ENCODE data around the gene SDCCAG8.
"Not testable (repeated sequence)": the region's sequence is repeated elsewhere in the genome, so short reads cannot be mapped to it uniquely, and the experiment has no call there.

Gene SDCCAG8

DNA sequence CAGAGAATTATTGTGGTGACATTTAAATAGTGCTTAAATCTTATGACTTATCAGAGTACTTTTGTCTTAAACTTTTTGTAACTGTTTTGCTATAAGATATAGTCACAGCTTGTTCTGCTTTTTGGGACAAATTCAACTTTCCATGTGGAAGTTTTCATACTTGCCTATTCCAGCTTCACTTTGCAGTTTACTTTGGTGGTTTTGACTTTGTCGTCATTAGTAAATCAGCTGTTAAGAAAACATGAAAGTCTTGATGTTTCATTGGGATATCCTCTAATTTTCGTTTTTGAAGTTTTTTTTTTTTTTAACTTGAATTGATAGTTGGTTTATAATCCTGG, 31.3 kb downstream of the SDCCAG8 start:
- DNase-seq = no peak

DNA sequence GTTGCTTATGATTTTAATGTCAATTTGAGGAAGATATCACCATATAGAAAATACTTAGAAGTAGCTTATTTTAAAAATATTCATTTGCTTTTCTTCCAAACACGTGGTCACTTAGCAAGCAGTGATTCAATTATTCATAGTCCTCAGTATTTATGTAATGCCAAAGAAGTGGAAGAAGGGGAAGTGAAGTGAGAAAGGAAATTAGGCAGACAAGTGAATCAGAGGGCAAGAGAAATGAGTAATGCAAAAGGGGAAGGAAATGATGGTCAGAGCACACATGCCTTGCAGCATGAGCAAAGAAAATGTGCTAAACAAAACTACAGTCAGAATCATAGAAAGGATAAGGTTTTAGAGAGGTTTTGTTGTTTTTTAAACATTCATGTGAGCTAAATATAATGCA, 31.8 kb downstream of the SDCCAG8 start:
- DNase-seq = no peak

DNA sequence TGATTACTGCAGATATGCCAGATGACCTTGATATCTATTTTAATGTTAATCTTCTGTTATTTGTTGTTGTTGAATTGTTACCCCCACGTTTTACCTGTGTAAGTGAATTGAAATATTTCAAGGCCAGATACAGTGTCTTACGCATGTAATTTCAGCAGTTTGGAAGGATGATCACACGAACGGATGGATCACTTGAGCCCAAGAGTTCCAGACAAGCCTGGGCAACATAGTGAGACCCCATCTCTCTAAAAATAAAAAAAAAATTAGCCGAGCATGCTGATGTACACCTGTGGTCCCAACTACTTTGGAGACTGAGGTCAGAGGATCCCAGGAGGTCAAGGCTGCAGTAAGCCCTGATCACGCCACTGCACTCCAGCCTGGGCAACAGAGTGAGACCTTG, 32.2 kb downstream of the SDCCAG8 start:
- DNase-seq = no peak

DNA sequence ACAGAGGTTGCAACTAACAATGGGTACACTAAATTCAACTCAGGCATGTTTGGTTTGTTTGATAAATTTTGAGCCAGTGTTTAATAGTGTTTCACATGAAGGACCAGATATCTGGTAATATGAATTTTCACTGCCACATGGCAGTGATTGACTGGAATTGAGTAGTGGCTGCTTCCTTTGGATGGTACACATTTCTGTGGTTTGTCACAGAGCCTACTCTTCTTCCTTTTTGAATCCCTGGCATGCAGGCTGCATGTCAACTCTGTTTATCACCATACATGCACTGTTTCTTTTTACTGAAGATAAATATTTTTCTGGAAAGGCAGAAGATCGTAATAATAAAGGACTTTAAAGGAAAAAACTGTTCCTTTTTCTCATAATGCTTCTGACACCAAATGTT, 35.5 kb downstream of the SDCCAG8 start:
- DNase-seq = no peak

DNA sequence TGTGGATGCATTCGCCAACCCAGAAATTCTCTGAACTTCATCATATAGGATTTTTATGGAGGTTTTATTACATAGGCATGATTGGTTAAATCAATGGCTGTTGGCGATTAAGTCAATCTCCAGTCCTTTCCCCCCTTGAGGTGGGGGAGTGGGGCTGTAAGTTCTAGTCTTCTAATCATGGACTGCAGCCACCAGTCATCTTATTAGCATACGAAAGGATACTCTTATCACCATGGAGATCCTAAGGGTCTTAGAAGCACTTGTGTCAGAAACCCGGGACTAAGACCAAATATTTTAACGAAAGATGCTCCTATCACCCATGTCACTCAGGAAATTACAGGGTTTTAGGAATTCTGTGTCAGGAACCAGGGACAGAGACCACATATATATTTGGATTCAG, 36.3 kb downstream of the SDCCAG8 start:
- DNase-seq = no peak

DNA sequence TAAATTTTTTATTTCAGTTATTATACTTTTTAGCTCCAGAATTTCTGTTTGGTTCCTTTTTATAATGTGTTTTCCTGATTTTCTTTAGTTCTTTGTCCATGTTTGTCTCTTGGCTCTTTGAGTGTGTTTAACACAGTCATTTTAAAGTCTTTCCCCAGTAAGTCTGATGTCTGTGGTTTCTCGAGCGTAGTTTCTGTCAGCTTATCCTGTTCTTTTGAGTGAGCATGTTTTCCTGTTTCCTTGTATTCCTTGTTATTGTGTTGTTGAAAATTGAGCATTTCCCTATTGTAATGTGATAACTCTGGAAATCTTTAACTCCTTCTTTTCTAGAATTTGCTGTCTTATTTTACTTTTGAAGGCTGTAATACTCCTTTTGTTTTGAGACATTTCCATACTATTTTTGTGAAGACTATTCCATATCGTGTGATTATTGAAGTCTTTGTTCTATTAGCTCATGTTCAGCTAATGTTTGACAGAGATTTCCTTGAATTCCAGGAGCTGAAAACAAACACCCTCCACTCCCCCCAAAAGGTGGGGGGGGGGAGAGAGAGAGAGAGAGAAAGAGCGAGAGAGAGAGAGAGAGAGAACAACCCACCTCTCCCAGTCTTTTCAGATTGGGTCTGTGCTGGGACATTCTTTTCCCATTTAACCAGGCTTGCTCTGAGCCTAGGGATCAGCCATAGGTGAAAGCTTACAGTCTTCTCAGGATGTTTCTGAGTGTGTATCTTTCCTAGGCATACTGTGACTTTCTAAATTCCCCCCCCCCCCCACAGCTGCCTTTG, 38.3 kb downstream of the SDCCAG8 start:
- DNase-seq = no peak

DNA sequence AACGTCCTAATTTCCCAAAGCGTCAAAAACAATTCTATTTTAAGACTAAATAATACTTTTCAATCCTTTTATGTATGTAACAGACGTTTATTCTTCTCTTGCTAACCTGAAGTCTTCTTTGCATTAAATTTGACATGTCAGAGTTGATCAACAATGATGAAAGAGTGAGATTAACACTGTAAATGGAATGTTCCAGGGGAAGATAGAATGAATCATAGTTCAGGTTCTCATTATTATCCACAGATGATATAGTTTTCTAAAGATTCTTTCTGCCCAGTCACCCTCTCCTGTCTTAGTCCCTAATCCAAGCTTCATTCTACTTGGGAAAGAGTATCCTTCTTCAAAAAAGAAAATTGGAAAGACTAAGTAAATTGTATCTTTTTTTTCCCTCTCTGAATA, 38.9 kb downstream of the SDCCAG8 start:
- DNase-seq = no peak

DNA sequence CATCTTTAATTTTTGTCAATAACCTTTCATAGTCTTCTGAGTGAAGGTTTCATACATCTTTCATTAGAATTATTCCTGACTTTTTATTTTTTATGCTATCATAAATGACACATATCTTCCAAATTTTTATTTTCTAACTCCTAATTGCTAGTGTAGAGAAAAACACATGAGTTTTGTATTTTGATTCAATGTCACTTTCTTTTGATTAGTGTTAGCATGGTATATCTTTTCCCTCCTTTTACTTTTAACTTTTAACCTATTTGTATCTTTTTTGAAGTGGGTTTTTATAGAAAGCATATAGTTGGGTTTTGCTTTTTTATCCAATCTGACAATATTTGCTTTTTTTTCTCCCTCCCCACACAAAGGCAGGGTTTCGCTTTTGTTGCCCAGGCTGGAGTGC, 43.2 kb downstream of the SDCCAG8 start:
- no peak for DNase-seq

DNA sequence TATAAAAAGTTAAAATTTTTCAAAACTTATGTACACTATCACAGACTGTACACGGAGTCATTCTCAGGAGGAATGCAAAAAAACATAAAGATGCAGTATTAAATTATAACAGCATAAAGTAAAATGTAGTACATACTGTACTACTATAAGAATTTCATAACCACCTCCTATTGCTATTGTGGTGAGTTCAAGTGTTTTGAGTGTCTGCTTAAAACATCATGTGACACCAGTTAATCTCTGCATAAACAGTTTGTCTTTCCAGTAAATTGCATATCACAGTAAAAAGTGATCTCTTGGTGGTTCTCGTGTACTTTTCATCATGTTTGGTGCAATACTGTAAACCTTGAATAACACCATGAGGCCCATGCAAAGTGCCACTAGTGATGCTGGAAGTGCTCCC, 45.2 kb downstream of the SDCCAG8 start:
- no peak for DNase-seq

DNA sequence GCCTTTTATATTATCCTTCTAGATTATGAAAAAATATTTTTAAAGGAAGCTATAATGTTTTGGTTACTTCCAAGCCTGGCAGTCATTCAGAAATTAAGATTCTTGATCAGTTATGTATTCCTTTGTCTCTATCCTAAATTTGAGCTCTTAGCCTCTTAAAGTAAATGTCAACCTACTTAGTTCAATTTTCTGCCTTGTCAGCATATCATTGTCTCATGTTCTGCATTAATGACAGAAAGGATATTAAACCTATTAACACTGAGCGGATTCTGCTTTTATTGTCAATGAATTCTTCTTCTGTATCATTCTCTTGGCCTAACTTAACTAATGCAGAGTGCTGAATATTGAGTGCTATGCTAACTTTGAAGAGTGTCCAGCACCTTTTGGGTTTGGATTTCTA, 56.0 kb downstream of the SDCCAG8 start:
- no peak for DNase-seq

DNA sequence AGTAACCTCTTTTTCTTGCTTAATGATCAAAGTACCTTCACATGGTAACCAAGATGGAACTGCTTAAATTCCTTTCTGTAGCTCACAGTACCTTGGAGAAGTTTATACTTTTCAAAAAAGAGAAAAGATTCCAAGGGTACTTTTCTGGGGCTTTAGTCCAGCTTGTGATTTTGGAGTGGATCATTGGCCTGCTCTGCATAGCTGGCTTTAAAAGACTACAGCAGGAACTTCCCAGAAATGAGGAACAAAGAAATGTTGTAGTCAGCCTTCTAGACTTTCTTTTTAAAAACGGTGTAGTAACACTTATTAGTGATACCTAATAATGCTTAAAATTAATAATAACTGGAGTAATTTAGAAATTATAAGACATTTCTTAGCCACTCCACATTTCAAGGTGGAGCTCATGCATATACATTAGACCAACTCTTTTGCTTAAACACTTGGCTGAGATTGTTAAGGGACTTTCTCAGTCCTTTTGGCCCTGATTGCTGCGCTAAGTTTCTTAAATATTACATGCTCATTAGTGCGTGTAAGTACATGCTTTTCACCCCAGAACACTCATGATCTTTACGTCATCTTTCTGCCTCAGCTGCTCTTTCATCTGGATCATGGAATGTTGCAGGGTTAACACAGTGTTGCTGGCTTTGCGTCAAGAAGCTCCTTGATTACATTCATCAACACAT, 57.3 kb downstream of the SDCCAG8 start:
- no peak for DNase-seq

DNA sequence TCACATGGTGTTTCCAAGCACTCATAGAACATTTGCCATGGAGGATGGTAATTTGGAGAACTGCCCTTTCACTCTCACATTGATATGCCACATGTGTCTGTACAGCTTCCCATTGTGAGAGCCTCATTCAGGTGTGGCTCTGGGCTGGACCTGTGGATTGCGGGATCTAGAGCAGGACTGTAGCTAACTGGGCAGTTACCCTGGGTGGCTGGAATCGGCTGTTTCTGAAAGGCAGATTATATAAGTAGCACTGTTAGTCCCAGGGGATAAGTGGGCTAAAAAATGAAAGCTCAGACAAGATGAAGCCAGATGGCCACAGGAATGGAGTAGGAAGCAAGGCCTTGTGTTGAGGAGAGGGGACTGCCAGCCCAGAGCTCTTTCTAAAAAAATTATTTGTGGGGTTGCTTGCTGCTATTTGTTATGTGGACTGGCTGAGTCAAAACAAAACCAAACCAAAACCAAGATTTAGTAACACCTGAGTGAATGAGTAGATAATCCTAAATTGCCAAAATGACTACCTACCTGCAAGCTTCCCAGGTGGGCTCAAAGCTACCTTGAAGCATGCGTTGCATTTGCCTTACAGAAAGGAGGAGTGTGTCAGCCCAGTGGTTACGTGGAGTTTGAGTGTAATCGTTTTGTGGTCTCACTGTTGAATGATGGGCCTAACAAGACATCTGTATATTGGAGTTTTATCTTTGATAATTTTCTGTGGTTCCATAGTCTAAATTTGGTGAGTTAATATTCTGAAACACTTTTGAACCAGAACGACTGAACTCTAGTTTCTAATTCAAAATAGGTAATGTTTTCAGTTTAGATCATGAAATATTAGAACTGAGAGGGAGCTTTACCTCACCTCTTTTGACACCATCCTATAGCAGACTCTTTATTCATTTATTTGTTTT, 58.0 kb downstream of the SDCCAG8 start:
- DNase-seq = no peak

DNA sequence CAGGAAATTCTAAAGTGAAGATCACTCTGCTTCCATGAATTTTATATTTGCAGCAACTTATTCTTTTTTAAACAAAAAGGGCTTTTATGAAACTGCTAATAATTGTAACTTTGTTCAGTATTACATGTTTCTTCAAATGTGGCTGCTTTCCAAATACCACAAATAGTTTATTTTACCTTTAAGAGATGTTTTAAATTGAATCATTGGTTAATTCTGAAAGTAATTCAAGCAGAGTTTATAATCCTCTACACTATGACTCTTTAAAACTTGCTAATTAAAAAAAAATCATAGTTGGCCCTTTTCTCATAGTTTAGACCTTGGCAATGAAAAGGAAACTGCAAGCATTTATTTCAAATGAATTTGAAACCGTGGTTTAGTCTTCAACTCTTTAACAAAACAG, 59.6 kb downstream of the SDCCAG8 start:
- DNase-seq = no peak

DNA sequence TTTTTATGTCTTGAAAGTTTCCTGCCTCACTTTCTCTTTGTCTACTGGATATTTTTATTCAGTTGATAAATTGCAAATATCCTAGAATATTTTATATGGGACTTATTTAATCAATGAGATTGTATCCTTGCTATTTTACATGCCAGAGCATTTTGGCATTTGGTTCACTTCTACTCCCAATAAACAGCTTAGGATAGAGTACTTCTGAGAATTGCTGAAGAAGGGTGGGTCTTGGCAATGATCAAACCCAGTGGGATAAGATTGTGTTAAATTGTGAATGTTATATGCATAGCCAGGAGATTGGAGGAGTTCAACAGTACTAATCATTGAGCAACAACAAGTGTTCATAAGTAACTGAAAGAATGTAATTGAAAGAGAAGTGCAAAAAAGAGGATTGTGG, 60.1 kb downstream of the SDCCAG8 start:
- DNase-seq = no peak

DNA sequence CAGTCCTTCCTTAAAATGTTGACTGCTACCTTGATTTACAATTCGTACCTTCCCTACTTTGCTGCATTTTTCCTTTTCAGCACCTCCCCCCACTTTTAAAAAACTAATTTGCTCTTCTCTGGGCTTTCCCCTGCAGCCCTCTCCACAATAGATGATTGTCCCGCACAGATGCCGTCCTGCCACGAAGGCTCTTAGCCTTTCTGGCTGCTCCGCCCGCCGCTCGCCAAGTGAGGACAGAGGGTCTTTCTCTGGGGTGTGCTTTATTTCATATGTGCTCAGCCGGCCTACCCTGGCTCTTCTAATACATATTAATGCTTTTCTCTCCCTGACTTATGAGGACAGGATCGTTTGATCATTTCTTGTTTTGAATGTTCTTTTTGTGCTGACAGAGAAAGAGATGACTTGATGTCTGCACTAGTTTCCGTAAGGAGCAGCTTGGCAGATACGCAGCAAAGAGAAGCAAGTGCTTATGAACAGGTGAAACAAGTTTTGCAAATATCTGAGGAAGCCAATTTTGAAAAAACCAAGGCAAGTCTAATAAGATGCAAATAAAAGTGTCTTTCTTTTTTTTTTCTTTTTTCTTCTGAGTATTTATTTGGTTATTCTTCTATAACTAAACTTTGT, 60.6 kb downstream of the SDCCAG8 start:
- no peak for DNase-seq

DNA sequence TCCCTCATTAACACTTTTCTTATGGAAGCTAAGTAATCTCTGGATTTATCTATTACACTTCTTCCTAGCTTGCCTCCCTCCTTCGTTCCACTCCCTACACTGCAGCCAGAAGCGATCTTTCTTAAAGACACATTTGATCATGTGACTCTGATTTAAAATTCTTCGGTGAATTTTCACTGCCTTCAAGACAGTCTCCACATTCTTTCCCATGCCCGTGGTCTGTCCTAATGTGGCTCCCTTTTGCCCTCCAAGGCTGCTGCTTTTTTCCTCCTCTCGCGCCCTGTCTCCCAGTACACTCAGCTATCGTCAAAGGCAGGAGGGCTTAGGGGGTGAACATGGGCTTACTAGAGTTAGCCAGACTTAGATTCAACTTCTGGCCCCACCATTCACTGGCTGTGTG, 64.4 kb downstream of the SDCCAG8 start:
- DNase-seq = no peak

DNA sequence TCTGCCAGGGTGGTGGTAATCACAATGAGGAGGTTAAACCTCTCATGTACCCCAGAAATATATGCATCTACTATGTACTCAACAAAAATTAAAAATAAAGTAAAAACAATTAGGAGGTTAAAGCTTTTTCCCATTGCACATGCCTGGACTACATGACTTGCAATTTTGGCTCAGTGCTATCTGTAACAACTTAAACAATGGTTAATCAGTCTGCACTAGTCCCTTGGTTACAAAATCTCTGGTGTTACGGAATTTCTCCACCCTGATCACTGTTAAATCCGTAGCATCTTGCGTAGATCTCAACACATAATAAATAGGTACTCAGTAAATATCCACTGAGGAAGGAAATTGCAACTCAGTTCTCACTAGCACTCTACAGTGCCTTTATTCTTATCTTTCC, 66.5 kb downstream of the SDCCAG8 start:
- no peak for DNase-seq

DNA sequence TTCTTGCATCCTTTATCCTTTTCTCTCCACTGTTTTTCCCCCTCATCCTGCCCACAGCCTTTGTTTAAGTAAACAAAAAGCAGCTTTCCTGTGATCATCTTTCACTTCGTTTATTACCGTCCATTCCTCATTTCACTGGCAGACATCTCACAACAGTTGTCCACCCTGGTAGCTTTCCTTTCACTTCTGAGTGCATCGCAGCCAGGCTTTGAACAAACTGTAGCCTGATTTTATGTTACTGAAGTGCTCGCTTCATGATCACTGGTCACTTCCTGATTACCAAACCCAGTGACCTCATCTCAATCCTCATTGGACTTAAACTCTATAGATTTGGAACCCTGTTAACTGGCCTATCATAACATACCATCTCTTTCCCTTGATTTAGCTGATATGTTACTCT, 67.7 kb downstream of the SDCCAG8 start:
- DNase-seq = no peak

DNA sequence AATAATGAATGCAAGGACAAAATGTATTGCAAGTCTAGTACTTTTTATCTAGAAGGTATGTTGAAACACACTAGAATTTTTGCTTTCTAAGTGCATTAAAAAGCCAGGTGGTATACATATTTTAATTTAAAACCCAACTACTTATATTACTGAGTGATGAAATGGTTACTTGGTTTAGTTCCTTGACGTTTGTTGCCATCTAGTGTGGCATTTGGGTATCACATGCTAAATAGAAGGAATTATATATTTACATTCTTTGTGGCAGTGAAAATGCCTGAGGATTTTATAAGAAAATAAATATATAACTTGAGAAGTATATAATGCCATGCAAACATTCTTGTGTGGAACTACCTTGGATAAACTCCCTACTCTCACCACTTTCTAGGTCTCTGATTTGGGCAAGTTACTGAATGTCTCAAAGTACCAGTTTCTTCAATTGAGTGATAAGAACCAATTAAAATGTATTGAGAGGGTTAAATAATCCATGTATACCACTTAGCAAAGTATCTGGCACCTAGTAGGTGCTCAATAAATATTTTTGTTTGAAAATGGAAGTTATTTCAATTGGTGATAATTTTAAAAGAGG, 69.6 kb downstream of the SDCCAG8 start:
- no peak for DNase-seq

DNA sequence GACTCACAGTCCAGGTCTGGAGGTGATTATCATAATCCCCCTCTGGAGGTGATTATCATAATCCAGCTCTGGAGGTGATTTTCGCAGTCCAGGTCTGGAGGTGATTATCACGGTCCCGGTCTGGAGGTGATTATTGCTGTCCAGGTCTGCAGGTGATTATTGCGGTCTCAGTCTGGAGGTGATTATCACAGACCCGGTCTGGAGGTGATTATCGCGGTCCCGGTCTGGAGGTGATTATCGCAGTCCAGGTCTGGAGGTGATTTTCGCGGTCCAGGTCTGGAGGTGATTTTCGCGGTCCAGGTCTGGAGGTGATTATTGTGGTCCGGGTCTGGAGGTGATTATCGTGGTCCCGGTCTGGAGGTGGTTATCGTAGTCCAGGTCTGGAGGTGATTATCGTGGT, 76.6 kb downstream of the SDCCAG8 start:
- no peak for DNase-seq

DNA sequence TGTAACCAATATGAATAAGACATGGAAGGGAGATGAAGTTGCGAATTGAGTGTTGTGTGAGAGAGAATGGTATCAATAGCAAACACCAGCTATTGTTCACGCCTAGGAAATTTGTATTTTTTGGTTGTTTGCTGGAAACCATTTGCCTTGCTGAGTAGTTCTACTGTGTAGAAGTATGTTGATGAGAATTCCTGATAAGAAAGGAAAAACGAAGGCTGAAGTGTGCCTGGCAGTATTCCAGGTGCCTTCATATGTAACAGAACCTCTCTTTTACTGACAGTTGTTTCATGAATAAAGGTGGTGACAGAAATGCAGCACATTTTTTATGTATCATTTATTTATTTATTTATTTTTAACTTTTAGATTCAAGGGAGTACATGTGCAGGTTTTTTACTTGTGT, 79.5 kb downstream of the SDCCAG8 start:
- DNase-seq = no peak

DNA sequence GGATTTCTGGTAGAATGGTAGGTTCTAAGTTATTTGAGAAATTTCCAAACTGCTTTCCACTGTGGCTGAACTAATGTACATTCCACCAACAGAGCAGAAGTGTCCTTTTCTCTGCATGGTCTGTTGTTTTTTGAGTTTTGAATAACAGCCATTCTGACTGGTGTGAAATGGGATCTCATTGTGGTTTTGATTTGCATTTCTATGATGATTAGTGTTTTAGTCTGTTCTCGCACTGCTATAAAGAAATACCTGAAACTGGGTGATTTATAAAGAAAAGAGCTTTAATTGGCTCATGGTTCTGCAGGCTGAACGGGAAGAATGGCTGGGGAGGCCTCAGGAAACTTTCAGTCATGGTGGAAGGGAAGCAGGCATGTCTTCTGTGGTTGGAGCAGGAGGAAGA, 80.3 kb downstream of the SDCCAG8 start:
- DNase-seq = no peak

DNA sequence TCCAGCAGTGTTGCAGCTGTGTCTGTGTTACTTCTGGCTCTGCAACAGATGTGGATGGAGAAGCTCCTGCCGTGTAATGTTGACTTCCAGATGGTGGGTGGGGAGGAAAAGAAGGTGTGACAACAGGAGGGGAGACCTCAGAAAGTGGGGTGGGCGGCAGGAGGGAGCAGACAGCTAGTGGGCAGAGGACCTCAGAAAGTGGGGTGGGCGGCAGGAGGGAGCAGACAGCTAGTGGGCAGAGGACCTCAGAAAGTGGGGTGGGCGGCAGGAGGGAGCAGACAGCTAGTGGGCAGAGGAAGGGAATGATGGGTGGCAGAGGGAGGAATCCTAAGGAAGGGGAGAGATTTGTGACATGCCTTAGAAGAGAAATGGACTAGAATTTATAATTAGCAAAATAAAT, 83.0 kb downstream of the SDCCAG8 start:
- not testable (repeated sequence) for DNase-seq

Measured in stimulated activated CD4-positive, alpha-beta T cell treated with anti-CD3 and anti-CD28 coated beads, Interleukin-12 subunit alpha, Interleukin-12 subunit beta, amount 100 ng/mL, for 4 hours (primary cell).